GM12873 (cell line): ENCODE results near the gene GPR39.

ENCODE experiments used
- CTCF ChIP-seq: IDR thresholded peaks from 2 replicates; pipeline ENCODE4 v1.5.1; 2012; ENCODE audit warnings: low read depth, mild to moderate bottlenecking, moderate library complexity, low read length, control low read depth; ENCODE audit not compliant: insufficient read depth; ENCODE audit errors: missing control alignments

Gene GPR39

GRCh38 chr2:132623096-132623839 is 206.7 kb downstream of the GPR39 start:
- no peak for TF ChIP-seq CTCF

GRCh38 chr2:132627536-132627935 is 210.9 kb downstream of the GPR39 start:
- no peak for TF ChIP-seq CTCF

- TF ChIP-seq CTCF: no peak
Measured at GRCh38 chr2:132632000-132632649, 215.5 kb downstream of the GPR39 start.

- TF ChIP-seq CTCF: no peak
Measured at GRCh38 chr2:132633635-132634034, 217.0 kb downstream of the GPR39 start.

GRCh38 chr2:132636346-132636745 is 219.7 kb downstream of the GPR39 start:
- no peak for TF ChIP-seq CTCF

GRCh38 chr2:132638313-132639040 is 221.9 kb downstream of the GPR39 start:
- TF ChIP-seq CTCF: no peak

GRCh38 chr2:132640116-132640515 is 223.5 kb downstream of the GPR39 start:
- TF ChIP-seq CTCF: no peak
